HepG2 (cell line): ENCODE measurements around the gene CLDN19. TPM values are rescaled to one million over a fixed set of nuclear protein-coding genes. Genes with fewer than 3 reads are reported as not detected.

Experiments used
- ATAC-seq: fragments of 200-7000 bp; cut with Tn5 transposase; 3 replicates; pipeline ENCODE4 v1.9.1; 2020; ENCODE audit warnings: mild to moderate bottlenecking, moderate library complexity
- BruUV-seq: library from RNA; stranded (reverse); fragments of 400-500 nt; replicated peaks from 2 replicates; lab custom pipeline; 2021; lab: Mats Ljungman, UMichigan
- CTCF ChIA-PET: fragments of 300-600 bp; formaldehyde crosslinking; extraction: SDS; loops from one replicate; lab custom pipeline; 2021; ENCODE audit warnings: low total read pairs, inconsistent platforms, low intra/inter-chr PET ratio; lab: Yijun Ruan, JAX
- POLR2A ChIA-PET: fragments of 350-600 bp; sonication (Branson Sonifier 250); formaldehyde crosslinking; loops from one replicate; lab custom pipeline; 2020; ENCODE audit warnings: antibody characterized with exemption, inconsistent platforms; lab: Yijun Ruan, JAX
- DNase-seq: peaks from one replicate; pipeline ENCODE4 v3.0.0-alpha.2; 2015; ENCODE audit warnings: low spot score
- FAIRE-seq: peaks from 3 replicates; lab custom pipeline; 2011; peaks lifted over from hg19 to GRCh38; lab: Jason Lieb, UNC
- H2AFZ ChIP-seq: one replicate; pipeline ENCODE4 v1.6.1; 2011; ENCODE audit warnings: low read length, inconsistent platforms
- H3K27ac ChIP-seq: fragments of 300-600 bp; 3 replicates; pipeline ENCODE4 v1.8.0; 2011; ENCODE audit warnings: mixed run types, mild to moderate bottlenecking, mixed read lengths, low read length, inconsistent platforms; ENCODE audit not compliant: insufficient read depth; ENCODE audit errors: extremely low read length
- H3K27me3 ChIP-seq, 2 experiments: fragments of 200-600 bp in 1 of 2; 2 replicates in 1 of 2; 3 replicates in 1 of 2; pipeline versions ENCODE4 v1.6.0 to v1.8.0; 2011; ENCODE audit warnings: low read length in 2 of 2, mild to moderate bottlenecking in 2 of 2, moderate library complexity in 2 of 2, inconsistent platforms in 1 of 2; ENCODE audit not compliant: insufficient read depth in 2 of 2, control insufficient read depth in 1 of 2
- H3K36me3 ChIP-seq, 2 experiments: fragments of 200-600 bp in 1 of 2; replicated peaks in 1 of 2; 2 replicates in 1 of 2; 3 replicates in 1 of 2; pipeline versions ENCODE4 v1.5.1 to v1.8.0; 2011; ENCODE audit warnings: low read length in 2 of 2, inconsistent platforms in 1 of 2; ENCODE audit not compliant: insufficient read depth in 2 of 2, control insufficient read depth in 1 of 2
- H3K4me1 ChIP-seq: 2 replicates; pipeline ENCODE4 v1.5.1; 2012; ENCODE audit warnings: low read length, inconsistent platforms; ENCODE audit not compliant: insufficient read depth
- H3K4me2 ChIP-seq: 2 replicates; pipeline ENCODE4 v1.6.0; 2011; ENCODE audit warnings: low read depth, low read length, inconsistent platforms
- H3K4me3 ChIP-seq, 3 experiments: fragments of 200-600 bp in 1 of 3; sonication (generic), shearing (Covaris generic) in 1 of 3; replicated peaks in 1 of 3; 2 replicates each; pipeline ENCODE4 v1.5.1; 2011 to 2016; ENCODE audit warnings: low read length in 3 of 3, inconsistent platforms in 2 of 3, low read depth in 2 of 3, mild to moderate bottlenecking in 2 of 3, control low read depth in 1 of 3, mixed read lengths in 1 of 3; ENCODE audit not compliant: insufficient read depth in 1 of 3
- H3K79me2 ChIP-seq: one replicate; pipeline ENCODE4 v1.6.1; 2011; ENCODE audit warnings: low read length, inconsistent platforms; ENCODE audit not compliant: insufficient read depth
- H3K9ac ChIP-seq: 2 replicates; pipeline ENCODE4 v1.6.0; 2011; ENCODE audit warnings: mild to moderate bottlenecking, low read depth, low read length, inconsistent platforms; ENCODE audit not compliant: insufficient read depth
- H3K9me3 ChIP-seq: 2 replicates; pipeline ENCODE4 v1.5.1; 2012; ENCODE audit warnings: mild to moderate bottlenecking, low read length
- H4K20me1 ChIP-seq: 2 replicates; pipeline ENCODE4 v1.6.0; 2011; ENCODE audit warnings: inconsistent platforms, mild to moderate bottlenecking, low read length, moderate library complexity; ENCODE audit not compliant: insufficient read depth
- HHEX ChIP-seq: IDR thresholded peaks from 2 replicates; pipeline ENCODE4 v1.6.1; 2016; ENCODE audit warnings: control low read depth
- MTA3 ChIP-seq: sonication (generic); formaldehyde crosslinking; IDR thresholded peaks from 2 replicates; pipeline ENCODE4 v1.4.0; 2020; ENCODE audit warnings: missing genetic modification reagents
- PCBP2 ChIP-seq: fragments of 200-400 bp; formaldehyde crosslinking; optimal IDR thresholded peaks from 2 replicates; pipeline ENCODE3; 2018; ENCODE audit warnings: low read length, low read depth; ENCODE audit not compliant: poor library complexity, severe bottlenecking
- RBAK ChIP-seq: sonication (generic); formaldehyde crosslinking; IDR thresholded peaks from 2 replicates; pipeline ENCODE4 v1.5.1; 2020; ENCODE audit warnings: mild to moderate bottlenecking, missing genetic modification reagents
- SP2 ChIP-seq: sonication (generic); formaldehyde crosslinking; IDR thresholded peaks from 2 replicates; pipeline ENCODE4 v1.5.1; 2020; ENCODE audit warnings: mild to moderate bottlenecking, missing genetic modification reagents
- TMF1 ChIP-seq: sonication (generic); formaldehyde crosslinking; IDR thresholded peaks from 2 replicates; pipeline ENCODE4 v1.8.1; 2022; ENCODE audit warnings: low read depth, missing genetic modification reagents
- ZFAT ChIP-seq: sonication (generic); formaldehyde crosslinking; conservative IDR thresholded peaks from 2 replicates; pipeline ENCODE4 v1.8.1; 2023; ENCODE audit warnings: missing genetic modification reagents, inconsistent platforms
- ZNF143 ChIP-seq: sonication (generic); formaldehyde crosslinking; IDR thresholded peaks from 2 replicates; pipeline ENCODE4 v1.4.0; 2020; ENCODE audit warnings: missing genetic modification reagents
- ZNF546 ChIP-seq: sonication (generic); formaldehyde crosslinking; conservative IDR thresholded peaks from 2 replicates; pipeline ENCODE4 v1.8.1; 2023; ENCODE audit warnings: mild to moderate bottlenecking, missing genetic modification reagents
- WGBS: methylation state at CpG from one replicate; pipeline ENCODE4 v1.1.6; 2017; ENCODE audit warnings: low lambda C conversion rate; 5-methylcytosine and 5-hydroxymethylcytosine counted together
- in situ Hi-C: cut with HindIII; loops from 2 replicates; pipeline ENCODE4 v1.10.0; 2017; ENCODE audit warnings: low pct_unique_long_range_greater_than_20kb; ENCODE audit not compliant: extremely low pct_ligation_motif_present
- intact Hi-C: fragments of 100-400 bp; cut with micrococcal nuclease; formaldehyde crosslinking; loops from one replicate; pipeline ENCODE4 v1.10.0; 2022; ENCODE audit not compliant: unreplicated experiment
- polyA plus RNA-seq, 8 experiments: library from polyadenylated mRNA; depleted of rRNA in 3 of 8; stranded (reverse) in 7 of 8; unstranded in 1 of 8; fragments of >200 nt; fragmentation: Illumina TruSeq in 4 of 8; extraction: Trizol in 4 of 8; gene quantifications; 2 replicates each; pipeline versions ENCODE4 v1.2.1 to v1.2.3, GENCODE V29; 2011 to 2016; ENCODE audit warnings: low read depth in 4 of 8, missing spikeins in 1 of 8, mixed read lengths in 1 of 8; ENCODE audit not compliant: insufficient read depth in 1 of 8
- total RNA-seq, 5 experiments: library from RNA; depleted of rRNA; stranded (reverse); fragments of >200 nt; fragmentation: Illumina TruSeq; extraction: Trizol; gene quantifications; 2 replicates each; pipeline ENCODE4 v1.2.3, GENCODE V29; 2016; ENCODE audit warnings: low read depth in 1 of 5
- TF ChIP-seq, protein P1 (sequence below): IDR thresholded peaks from 2 replicates; pipeline ENCODE4 v1.6.1; 2016; ENCODE audit warnings: mild to moderate bottlenecking
- TF ChIP-seq, protein P2 (sequence below): sonication (generic); formaldehyde crosslinking; IDR thresholded peaks from 2 replicates; pipeline ENCODE4 v1.5.0; 2020; ENCODE audit warnings: missing genetic modification reagents, mild to moderate bottlenecking, borderline replicate concordance
- TF ChIP-seq, protein P3 (sequence below), 2 experiments: sonication (generic) in 1 of 2; formaldehyde crosslinking in 1 of 2; IDR thresholded peaks; 2 replicates each; pipeline versions ENCODE4 v1.6.1 to v1.9.0; 2014 to 2022; ENCODE audit warnings: antibody characterized with exemption in 1 of 2, borderline replicate concordance in 1 of 2, inconsistent platforms in 1 of 2, low read depth in 1 of 2, missing genetic modification reagents in 1 of 2

Gene CLDN19
- total and polyA plus RNA-seq, 2 of the 13 experiments (the other 11 are each of a cell fraction or from before 2014, with no cell fraction given) = 5.0 to 7.6 TPM

DNA sequence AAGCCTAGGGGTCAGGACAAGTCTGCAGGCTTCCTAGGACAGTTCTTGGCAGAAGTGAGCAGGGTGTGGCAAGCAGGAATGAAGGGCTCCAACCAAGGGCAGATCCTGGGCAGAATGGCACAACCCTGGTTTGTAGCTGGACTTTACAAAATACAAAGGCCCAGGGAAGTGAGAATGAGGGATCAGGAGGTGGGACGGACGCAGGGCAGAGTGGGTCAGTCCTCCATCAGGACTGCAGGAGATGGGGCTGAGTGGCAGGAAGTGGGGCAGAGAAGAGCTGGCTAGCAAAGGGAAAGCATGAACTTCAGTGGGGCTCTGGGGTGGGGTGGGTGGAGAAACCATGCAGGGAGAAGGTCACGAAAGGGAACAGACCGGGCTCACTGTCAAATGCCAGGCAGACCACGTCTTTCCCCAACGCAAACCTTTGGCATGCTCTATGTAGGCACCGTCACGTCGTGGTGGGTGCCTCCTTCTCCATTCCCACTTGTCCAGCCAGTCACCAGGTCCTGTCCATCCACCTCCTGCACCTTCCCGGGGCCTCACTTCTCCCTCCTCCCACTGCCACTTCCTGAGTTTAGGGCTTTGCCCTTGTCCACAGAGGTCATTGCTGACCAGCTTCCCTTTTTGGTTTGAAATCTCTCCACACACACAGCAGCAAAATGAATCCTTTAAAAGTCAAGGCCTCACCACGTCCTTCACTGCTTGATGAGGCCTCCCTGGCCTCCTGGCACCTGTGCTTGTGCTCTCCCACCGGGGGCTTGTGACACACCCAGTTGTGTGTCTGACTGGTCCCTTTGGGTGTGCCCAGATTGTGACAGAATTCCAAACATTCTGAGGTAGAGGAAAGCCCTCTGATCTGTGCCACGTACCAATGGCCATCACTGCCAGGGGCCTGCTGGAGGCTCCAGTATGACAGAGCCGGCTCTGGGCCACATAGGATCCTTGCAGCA lies 8.7 kb upstream of the CLDN19 start:
- no peaks in the 10 kb centered on the region for H4K20me1 ChIP-seq
- H2AFZ ChIP-seq = no peak overlapping the region
- no peaks in the 10 kb centered on the region for H3K79me2 ChIP-seq
- ChIA-PET POLR2A (no interaction called here), CTCF (no interaction called here)
- H3K27me3 ChIP-seq = no peaks in the 10 kb centered on the region
- FAIRE-seq (no peak), ATAC-seq (no peak), DNase-seq (no peak)
- peaks cover 12% of the 10 kb centered on the region for H3K4me1 ChIP-seq
- H3K27ac ChIP-seq = no peak overlapping the region
- H3K4me3 ChIP-seq = no peak overlapping the region
- peaks cover 29 to 63% of the 10 kb centered on the region in 2 experiments for H3K36me3 ChIP-seq
- H3K9me3 ChIP-seq = no peaks in the 10 kb centered on the region
- 97% methylated on average over 14 of the region's 14 CpGs for WGBS
- no peak overlapping the region for H3K4me2 ChIP-seq
- BruUV-seq = no TSS peak
- H3K9ac ChIP-seq = no peak overlapping the region
- intact Hi-C loops = loop anchor here (5.0 to 10.0 kb wide), 2 partner anchors 236 to 414 kb away; partner anchors contain the start of gene FOXJ3
- in situ Hi-C loops = loop anchor here (5.0 to 25.0 kb wide), 3 partner anchors 176 to 604 kb away; partner anchors contain the start of gene FOXJ3
- TF ChIP-seq, protein P1, sequence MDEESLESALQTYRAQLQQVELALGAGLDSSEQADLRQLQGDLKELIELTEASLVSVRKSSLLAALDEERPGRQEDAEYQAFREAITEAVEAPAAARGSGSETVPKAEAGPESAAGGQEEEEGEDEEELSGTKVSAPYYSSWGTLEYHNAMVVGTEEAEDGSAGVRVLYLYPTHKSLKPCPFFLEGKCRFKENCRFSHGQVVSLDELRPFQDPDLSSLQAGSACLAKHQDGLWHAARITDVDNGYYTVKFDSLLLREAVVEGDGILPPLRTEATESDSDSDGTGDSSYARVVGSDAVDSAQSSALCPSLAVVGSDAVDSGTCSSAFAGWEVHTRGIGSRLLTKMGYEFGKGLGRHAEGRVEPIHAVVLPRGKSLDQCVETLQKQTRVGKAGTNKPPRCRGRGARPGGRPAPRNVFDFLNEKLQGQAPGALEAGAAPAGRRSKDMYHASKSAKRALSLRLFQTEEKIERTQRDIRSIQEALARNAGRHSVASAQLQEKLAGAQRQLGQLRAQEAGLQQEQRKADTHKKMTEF (CRISPR knock-in tag) = no peak
- TF ChIP-seq ZNF143 (no peak), HHEX (CRISPR knock-in tag) (no peak), RBAK (CRISPR knock-in tag) (no peak), SP2 (no peak), MTA3 (CRISPR knock-in tag) (no peak), PCBP2 (no peak), ZNF546 (CRISPR knock-in tag) (no peak), TMF1 (no peak), ZFAT (no peak)
- TF ChIP-seq, protein P2, sequence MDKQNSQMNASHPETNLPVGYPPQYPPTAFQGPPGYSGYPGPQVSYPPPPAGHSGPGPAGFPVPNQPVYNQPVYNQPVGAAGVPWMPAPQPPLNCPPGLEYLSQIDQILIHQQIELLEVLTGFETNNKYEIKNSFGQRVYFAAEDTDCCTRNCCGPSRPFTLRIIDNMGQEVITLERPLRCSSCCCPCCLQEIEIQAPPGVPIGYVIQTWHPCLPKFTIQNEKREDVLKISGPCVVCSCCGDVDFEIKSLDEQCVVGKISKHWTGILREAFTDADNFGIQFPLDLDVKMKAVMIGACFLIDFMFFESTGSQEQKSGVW (CRISPR knock-in tag) = no peak
- TF ChIP-seq, protein P3, sequence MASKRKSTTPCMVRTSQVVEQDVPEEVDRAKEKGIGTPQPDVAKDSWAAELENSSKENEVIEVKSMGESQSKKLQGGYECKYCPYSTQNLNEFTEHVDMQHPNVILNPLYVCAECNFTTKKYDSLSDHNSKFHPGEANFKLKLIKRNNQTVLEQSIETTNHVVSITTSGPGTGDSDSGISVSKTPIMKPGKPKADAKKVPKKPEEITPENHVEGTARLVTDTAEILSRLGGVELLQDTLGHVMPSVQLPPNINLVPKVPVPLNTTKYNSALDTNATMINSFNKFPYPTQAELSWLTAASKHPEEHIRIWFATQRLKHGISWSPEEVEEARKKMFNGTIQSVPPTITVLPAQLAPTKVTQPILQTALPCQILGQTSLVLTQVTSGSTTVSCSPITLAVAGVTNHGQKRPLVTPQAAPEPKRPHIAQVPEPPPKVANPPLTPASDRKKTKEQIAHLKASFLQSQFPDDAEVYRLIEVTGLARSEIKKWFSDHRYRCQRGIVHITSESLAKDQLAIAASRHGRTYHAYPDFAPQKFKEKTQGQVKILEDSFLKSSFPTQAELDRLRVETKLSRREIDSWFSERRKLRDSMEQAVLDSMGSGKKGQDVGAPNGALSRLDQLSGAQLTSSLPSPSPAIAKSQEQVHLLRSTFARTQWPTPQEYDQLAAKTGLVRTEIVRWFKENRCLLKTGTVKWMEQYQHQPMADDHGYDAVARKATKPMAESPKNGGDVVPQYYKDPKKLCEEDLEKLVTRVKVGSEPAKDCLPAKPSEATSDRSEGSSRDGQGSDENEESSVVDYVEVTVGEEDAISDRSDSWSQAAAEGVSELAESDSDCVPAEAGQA (IDR thresholded peaks at IDR 0.05; ENCODE audit: low read depth) = no peak
- TF ChIP-seq, protein P3 (CRISPR knock-in tag; IDR thresholded peaks at IDR 0.05; ENCODE audit: borderline replicate concordance) = no peak
